ENCODE results near the gene PXMP4. TPM values are rescaled to one million over a fixed set of nuclear protein-coding genes. Genes with fewer than 3 reads are reported as not detected.

Gene PXMP4
- total and polyA plus RNA-seq, 12 donors = 4.6 to 14.8 (median 12.0) TPM

DNA sequence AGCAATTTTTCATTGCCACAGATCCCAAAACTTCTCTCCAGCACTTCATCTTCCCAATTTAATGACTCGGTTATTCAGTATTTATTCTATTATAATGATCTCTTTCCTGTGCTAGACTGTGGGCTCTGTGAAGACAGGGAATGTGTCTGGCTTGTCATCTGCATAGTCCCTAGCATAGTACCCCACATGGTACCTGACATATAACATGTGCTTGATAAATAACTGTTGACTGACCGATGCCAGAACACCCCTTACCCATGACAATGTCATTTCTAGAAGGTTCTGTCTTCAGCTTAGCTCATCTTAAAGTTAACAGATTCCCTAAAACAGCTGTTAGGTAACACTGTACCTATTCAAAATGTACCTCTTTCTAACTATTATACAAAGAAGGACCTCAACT lies 3.6 kb downstream of the PXMP4 start:
- H3K4me3 ChIP-seq = no peak overlapping the region
- no peak overlapping the region for H3K27ac ChIP-seq
- intact Hi-C loops (cut with DNase I) = no loop called here
- DNase-seq (no peak), ATAC-seq (no peak)
- WGBS, 2 donors = 85 to 95% methylated on average over 2 of the region's 2 CpGs
- TF ChIP-seq, protein P1, sequence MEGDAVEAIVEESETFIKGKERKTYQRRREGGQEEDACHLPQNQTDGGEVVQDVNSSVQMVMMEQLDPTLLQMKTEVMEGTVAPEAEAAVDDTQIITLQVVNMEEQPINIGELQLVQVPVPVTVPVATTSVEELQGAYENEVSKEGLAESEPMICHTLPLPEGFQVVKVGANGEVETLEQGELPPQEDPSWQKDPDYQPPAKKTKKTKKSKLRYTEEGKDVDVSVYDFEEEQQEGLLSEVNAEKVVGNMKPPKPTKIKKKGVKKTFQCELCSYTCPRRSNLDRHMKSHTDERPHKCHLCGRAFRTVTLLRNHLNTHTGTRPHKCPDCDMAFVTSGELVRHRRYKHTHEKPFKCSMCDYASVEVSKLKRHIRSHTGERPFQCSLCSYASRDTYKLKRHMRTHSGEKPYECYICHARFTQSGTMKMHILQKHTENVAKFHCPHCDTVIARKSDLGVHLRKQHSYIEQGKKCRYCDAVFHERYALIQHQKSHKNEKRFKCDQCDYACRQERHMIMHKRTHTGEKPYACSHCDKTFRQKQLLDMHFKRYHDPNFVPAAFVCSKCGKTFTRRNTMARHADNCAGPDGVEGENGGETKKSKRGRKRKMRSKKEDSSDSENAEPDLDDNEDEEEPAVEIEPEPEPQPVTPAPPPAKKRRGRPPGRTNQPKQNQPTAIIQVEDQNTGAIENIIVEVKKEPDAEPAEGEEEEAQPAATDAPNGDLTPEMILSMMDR (IDR thresholded peaks at IDR 0.05) = no peak
- peaks cover 0 to 37% (median 19%) of the 10 kb centered on the region in 9 donors for H3K36me3 ChIP-seq
- no peaks in the 10 kb centered on the region for H3K9me3 ChIP-seq
- H3K27me3 ChIP-seq = no peaks in the 10 kb centered on the region
- peaks cover 0 to 19% (median 13%) of the 10 kb centered on the region in 9 donors for H3K4me1 ChIP-seq

DNA sequence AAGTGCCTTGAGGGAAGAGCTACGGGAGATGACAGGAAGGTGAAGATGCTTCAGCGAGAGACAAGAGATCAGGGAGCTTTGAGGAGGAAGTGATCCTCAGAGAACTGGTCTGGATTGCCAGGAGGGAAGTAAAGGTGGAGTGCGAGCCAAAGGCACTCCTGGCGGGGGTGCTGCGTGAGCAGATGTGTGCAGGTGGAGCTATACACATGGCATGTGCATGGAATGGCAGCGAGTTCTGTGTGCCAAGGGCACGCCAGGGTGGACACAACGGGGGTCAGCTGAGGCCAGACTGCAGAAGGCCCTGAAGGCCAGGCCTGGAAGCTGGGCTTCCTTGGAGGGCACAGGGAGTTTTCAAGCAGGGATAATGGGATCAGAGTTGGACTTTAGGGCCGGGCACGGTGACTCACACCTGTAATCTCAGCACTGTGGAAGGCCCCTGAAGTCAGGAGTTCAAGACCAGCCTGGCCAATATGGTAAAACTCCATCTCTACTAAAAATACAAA lies 6.2 kb downstream of the PXMP4 start:
- TF ChIP-seq, protein P1 (IDR thresholded peaks at IDR 0.05) = no peak
- intact Hi-C loops (cut with DNase I) = no loop called here
- Histone ChIP-seq H3K4me3 (no peak overlapping the region), H3K4me1 (peaks cover 0 to 5% (median 3%) of the 10 kb centered on the region in 9 donors), H3K36me3 (peaks cover 0 to 52% (median 24%) of the 10 kb centered on the region in 9 donors), H3K27ac (no peak overlapping the region), H3K9me3 (no peaks in the 10 kb centered on the region), H3K27me3 (no peaks in the 10 kb centered on the region)
- DNase-seq = no peak
- WGBS, 2 donors = 91% methylated on average over 10 of the region's 10 CpGs
- ATAC-seq = no peak

DNA sequence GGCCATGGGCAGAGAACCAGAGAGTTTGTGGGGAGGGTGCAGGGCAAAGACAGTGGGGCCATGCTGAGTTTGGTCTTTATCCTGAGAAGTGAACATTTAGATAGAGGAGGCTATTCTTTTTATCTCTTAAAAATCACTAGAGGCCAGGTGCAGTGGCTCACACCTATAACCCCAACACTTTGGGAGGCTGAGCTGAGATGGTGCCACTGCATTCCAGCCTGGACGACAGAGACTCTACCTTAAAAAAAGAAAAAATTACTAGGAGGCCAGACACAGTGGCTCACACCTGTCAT lies 8.7 kb downstream of the PXMP4 start:
- ATAC-seq = no peak
- intact Hi-C loops (cut with DNase I) = no loop called here
- H3K4me1 ChIP-seq = no peaks in the 10 kb centered on the region
- H3K27me3 ChIP-seq = no peaks in the 10 kb centered on the region
- H3K36me3 ChIP-seq = peaks cover 0 to 77% (median 30%) of the 10 kb centered on the region in 9 donors
- H3K4me3 ChIP-seq = no peak overlapping the region
- TF ChIP-seq, protein P1 (IDR thresholded peaks at IDR 0.05) = no peak
- DNase-seq = no peak
- no peak overlapping the region for H3K27ac ChIP-seq
- H3K9me3 ChIP-seq = no peaks in the 10 kb centered on the region
- WGBS, 2 donors = 71 to 82% methylated on average over 1 of the region's 1 CpG

DNA sequence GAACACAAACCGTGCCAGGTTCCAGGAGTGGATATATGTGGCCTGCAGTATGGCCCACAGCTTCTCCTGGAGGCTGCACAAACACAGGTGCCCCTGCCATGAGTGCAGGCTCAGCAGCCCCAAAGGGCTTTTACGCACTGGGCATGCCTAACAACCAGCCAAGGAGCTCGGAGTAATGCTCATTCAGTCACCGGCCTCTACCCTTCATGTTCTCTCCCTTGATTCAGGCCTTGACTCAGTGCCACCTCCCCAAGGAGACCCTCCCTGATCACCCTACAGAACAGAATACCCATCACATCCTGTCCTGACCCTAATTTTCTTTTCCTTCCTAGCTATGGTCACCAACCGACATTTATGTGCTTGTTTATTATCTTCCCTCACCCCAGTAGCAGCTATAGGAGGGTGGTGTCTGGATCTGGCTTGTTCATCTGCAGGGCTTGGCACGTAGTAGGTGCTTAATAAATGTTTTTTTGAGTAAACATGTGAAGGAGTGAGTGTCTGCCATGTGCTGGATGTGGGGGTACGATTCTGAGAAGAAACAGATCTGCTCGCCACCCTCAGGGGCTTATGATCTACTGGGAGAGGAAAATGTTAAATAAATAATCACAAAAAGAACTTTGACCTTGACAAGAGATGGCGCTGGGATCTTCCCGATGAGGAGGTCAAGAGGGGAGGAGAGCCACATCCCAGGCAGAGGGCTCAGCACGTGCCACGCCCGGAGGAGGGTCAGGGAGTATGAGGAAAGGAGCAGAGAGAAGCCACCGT lies 9.2 kb downstream of the PXMP4 start:
- TF ChIP-seq, protein P1 (IDR thresholded peaks at IDR 0.05) = no peak
- H3K27ac ChIP-seq = no peak overlapping the region
- H3K4me1 ChIP-seq = no peaks in the 10 kb centered on the region
- H3K4me3 ChIP-seq = no peak overlapping the region
- intact Hi-C loops (cut with DNase I) = no loop called here
- H3K9me3 ChIP-seq = no peaks in the 10 kb centered on the region
- ATAC-seq (peak in 1 of 8 donors; percentile 20), DNase-seq (no peak)
- H3K36me3 ChIP-seq = peaks cover 0 to 82% (median 30%) of the 10 kb centered on the region in 9 donors
- H3K27me3 ChIP-seq = no peaks in the 10 kb centered on the region
- WGBS, 2 donors = 78 to 81% methylated on average over 14 of the region's 14 CpGs
